K562 treated with DMSO at 1 percent for 4 hours (cell line): Measurements from ENCODE around the gene CCDC43. TPM values are rescaled to one million over a fixed set of nuclear protein-coding genes. Genes with fewer than 3 reads are reported as not detected.

Experiments
- total RNA-seq: library from RNA; unstranded; fragments of 300-600 nt; gene quantifications from 2 replicates; pipeline ENCODE4 v1.2.3, GENCODE V29; 2022; ENCODE audit not compliant: insufficient read depth

The CCDC43 gene, protein sequence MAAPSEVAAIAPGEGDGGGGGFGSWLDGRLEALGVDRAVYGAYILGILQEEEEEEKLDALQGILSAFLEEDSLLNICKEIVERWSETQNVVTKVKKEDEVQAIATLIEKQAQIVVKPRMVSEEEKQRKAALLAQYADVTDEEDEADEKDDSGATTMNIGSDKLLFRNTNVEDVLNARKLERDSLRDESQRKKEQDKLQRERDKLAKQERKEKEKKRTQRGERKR
- total RNA-seq, result 12.0 and 14.9 TPM in 2 replicates

DNA sequence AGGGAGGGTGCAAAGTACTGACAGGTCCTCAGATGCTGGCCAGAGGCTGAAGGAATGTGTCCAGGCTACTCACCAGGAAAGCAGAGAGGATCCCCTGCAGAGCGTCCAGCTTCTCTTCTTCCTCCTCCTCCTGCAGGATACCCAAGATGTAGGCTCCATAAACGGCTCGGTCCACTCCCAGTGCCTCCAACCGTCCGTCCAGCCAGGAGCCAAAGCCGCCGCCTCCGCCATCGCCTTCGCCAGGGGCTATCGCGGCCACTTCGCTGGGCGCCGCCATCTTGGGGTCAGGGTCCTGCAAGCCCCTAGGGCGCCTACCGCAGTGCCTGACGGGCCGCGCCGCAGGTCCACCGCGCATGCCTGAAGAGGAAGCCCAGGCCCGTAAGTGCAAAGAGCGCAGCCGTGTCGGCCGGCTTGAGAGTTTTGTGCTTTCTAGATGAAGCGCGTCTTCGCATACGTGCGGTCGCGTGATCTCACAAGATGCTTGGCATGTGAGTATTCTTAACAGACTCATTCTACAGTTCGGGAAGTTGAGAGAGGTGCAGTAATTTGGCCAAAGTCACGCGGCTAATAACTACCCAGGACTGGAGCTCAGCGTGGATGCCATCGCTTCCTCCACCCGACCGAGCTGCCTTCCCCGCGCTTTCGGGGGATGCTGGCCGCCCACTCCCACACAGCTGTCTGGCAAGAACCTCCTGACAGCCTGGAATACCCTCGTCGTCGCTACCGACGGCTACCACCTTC is at the start of gene CCDC43:
CCDC43 (minus strand) TSS at position 300 of the 741 bp plus-strand sequence; CDS start at position 277, 23 bp downstream.

GRCh38 chr17:44708401-44709263 is 19.1 kb upstream of the CCDC43 start, which contains the start of gene DBF4B:
DBF4B (plus strand) TSS chr17:44708665; CDS start chr17:44708821, 156 bp downstream.

GRCh38 chr17:44655983-44656710 is 33.4 kb downstream of the CCDC43 start, which contains the start of gene MEIOC:
MEIOC (plus strand) TSS chr17:44656468; CDS start chr17:44656614, 146 bp downstream.

Other genes starting within 250 kb of the CCDC43 start
- 17.6 and 18.3 TPM in 2 replicates for gene GPATCH8, start 186.4 kb downstream of the CCDC43 start, total RNA-seq
- gene FZD2, start 132.3 kb downstream of the CCDC43 start, total RNA-seq, result 8.0 and 10.4 TPM in 2 replicates
- not detected in 2 replicates for gene MEIOC, start 33.3 kb downstream of the CCDC43 start, total RNA-seq
- gene DBF4B, start 18.9 kb upstream of the CCDC43 start, total RNA-seq, result 11.9 and 21.0 TPM in 2 replicates
- gene ADAM11, start 69.2 kb upstream of the CCDC43 start, total RNA-seq, result 0.13 TPM in 1 of 2 replicates, not detected in the other
- gene GJC1, start 140.5 kb upstream of the CCDC43 start, total RNA-seq, result not detected in 2 replicates
- not detected in 2 replicates for gene HIGD1B, start 158.1 kb upstream of the CCDC43 start, total RNA-seq
- 75.0 and 82.9 TPM in 2 replicates for gene EFTUD2, start 209.7 kb upstream of the CCDC43 start, total RNA-seq
- gene GFAP, start 225.7 kb upstream of the CCDC43 start, total RNA-seq, result 2.8 and 3.2 TPM in 2 replicates